Choroid plexus epithelial cell (primary cell): ENCODE measurements around the gene NEUROG1.
A peak's percentile ranks its signal among the peaks of the same experiment; 100 is the strongest.

Experiments
- DNase-seq: peaks from one replicate; pipeline ENCODE4 v3.0.0-alpha.2; 2010; ENCODE audit warnings: low read depth
- H3K4me3 ChIP-seq: 2 replicates; pipeline ENCODE4 v1.5.1; 2011; ENCODE audit warnings: low read depth, mild to moderate bottlenecking, control low read depth, low read length, moderate library complexity
- TF ChIP-seq, protein P1 (sequence below): conservative IDR thresholded peaks from 2 replicates; pipeline ENCODE4 v1.5.1; 2011; ENCODE audit warnings: low read depth, mild to moderate bottlenecking, control low read depth, inconsistent platforms, low read length, moderate library complexity

NEUROG1 gene, protein sequence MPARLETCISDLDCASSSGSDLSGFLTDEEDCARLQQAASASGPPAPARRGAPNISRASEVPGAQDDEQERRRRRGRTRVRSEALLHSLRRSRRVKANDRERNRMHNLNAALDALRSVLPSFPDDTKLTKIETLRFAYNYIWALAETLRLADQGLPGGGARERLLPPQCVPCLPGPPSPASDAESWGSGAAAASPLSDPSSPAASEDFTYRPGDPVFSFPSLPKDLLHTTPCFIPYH

DNA sequence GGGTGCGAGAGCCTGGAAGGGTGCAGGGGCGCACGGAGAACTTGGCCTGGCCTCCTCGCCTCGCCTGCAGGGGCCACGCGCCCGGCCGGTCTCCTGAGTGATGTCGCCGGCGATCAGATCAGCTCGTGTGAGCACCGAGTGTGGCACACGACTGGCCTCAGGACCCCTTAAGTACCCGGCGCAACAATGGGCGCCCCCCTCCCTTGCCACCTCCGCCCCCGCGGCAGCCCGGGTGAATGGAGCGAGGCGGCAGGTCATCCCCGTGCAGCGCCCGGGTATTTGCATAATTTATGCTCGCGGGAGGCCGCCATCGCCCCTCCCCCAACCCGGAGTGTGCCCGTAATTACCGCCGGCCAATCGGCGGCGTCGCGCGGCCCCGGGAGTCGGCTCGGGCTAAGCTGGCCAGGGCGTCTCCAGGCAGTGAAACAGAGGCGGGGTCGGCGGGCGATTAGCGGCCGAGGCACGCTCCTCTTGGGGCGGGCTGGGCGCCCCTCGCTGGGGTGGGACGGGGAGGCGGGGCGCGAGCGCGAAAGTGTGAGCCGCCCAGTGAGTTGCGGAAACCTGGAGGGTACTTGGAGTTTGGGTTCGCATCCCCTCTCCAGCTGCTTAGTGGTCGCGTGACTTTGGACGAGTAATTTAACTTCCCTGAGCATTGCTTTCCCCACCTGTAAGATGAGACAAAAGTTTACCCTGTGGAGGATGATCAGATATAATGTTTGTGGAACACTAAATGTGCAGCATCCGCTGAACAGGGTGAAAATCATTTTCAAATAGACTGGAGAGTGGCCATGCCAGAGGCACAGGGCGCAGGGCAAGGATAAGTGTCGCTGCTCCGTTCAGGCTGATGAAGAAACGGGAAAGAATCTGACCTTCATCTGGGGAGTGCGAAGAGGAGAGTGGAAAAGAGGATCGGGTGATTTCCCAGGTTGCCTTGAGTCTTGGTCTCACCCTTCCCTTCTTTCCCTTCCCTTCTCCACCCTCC, at the start of gene NEUROG1:
TSS of gene NEUROG1 (minus strand) at position 145 of the 982 bp plus-strand sequence. CDS start 274 bp downstream, outside the sequence.
- no peak for DNase-seq
- H3K4me3 ChIP-seq: no peak within 1 kb of the TSS
- TF ChIP-seq, protein P1, sequence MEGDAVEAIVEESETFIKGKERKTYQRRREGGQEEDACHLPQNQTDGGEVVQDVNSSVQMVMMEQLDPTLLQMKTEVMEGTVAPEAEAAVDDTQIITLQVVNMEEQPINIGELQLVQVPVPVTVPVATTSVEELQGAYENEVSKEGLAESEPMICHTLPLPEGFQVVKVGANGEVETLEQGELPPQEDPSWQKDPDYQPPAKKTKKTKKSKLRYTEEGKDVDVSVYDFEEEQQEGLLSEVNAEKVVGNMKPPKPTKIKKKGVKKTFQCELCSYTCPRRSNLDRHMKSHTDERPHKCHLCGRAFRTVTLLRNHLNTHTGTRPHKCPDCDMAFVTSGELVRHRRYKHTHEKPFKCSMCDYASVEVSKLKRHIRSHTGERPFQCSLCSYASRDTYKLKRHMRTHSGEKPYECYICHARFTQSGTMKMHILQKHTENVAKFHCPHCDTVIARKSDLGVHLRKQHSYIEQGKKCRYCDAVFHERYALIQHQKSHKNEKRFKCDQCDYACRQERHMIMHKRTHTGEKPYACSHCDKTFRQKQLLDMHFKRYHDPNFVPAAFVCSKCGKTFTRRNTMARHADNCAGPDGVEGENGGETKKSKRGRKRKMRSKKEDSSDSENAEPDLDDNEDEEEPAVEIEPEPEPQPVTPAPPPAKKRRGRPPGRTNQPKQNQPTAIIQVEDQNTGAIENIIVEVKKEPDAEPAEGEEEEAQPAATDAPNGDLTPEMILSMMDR: no peak

- DNase-seq: no peak
- H3K4me3 ChIP-seq: no peak overlapping the region
- TF ChIP-seq, protein P1: no peak
These were observed 49.2 kb upstream of the NEUROG1 start for GRCh38 chr5:135584918-135585317.

DNA sequence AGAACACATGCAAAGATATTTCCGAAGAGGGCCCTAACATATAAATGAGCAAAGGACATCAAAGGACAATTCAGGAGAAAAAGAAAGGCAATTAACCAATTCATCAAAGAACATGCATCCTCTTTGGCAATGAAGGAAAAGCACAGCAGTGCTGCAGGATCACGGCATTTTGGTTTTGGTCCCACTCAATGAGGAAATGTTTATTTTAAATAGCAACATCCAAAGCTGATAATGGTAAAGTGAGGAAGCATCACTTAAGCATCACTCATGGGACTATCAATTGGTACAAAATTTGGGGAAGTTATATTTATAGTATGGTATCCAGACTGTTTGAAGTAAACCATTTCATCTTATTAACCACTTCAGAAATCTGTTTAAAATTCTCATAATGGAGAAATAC, 48.5 kb upstream of the NEUROG1 start:
- no peak for DNase-seq
- TF ChIP-seq, protein P1: no peak
- H3K4me3 ChIP-seq: no peak overlapping the region

- DNase-seq: no peak
- TF ChIP-seq, protein P1: no peak
- H3K4me3 ChIP-seq: no peak overlapping the region
These were observed 46.5 kb upstream of the NEUROG1 start for GRCh38 chr5:135582099-135582781.

GRCh38 chr5:135578685-135579341, 43.0 kb upstream of the NEUROG1 start, which contains the start of gene CXCL14:
Gene CXCL14 (minus strand): TSS chr5:135578991. CDS start chr5:135578778, 213 bp downstream.
- peak; percentile 63 for DNase-seq
- TF ChIP-seq, protein P1: no peak
- H3K4me3 ChIP-seq: peak within 1 kb of the TSS; percentile 29

- TF ChIP-seq, protein P1: no peak
- no peak overlapping the region for H3K4me3 ChIP-seq
- DNase-seq: no peak
These were observed 42.5 kb upstream of the NEUROG1 start for GRCh38 chr5:135578305-135578684.
